ENCODE results near the gene MAPK4.
"Not testable (repeated sequence)": the region's sequence is repeated elsewhere in the genome, so short reads cannot be mapped to it uniquely, and the experiment has no call there.

The MAPK4 gene

GRCh38 chr18:50687491-50687890, 127.6 kb downstream of the MAPK4 start:
- no peak for DNase-seq (ENCODE audit: low read depth)

- no peak for DNase-seq (ENCODE audit: low read depth)
Observed at GRCh38 chr18:50689578-50689977, 129.7 kb downstream of the MAPK4 start.

- no peak for DNase-seq (ENCODE audit: low read depth)
Observed at GRCh38 chr18:50694147-50694546, 134.3 kb downstream of the MAPK4 start.

- DNase-seq (ENCODE audit: low read depth): no peak
Observed at GRCh38 chr18:50695431-50696176, 135.7 kb downstream of the MAPK4 start.

GRCh38 chr18:50696436-50696835, 136.5 kb downstream of the MAPK4 start:
- DNase-seq (ENCODE audit: low read depth): no peak

- no peak for DNase-seq (ENCODE audit: low read depth)
Observed at GRCh38 chr18:50696929-50697328, 137.0 kb downstream of the MAPK4 start.

- DNase-seq (ENCODE audit: low read depth): no peak
Observed at GRCh38 chr18:50697509-50697908, 137.6 kb downstream of the MAPK4 start.

- DNase-seq (ENCODE audit: low read depth): no peak
Observed at GRCh38 chr18:50700245-50701165, 140.6 kb downstream of the MAPK4 start.

- DNase-seq (ENCODE audit: low read depth): no peak
Observed at GRCh38 chr18:50704357-50704940, 144.6 kb downstream of the MAPK4 start.

GRCh38 chr18:50706199-50706598, 146.3 kb downstream of the MAPK4 start:
- DNase-seq (ENCODE audit: low read depth): no peak

GRCh38 chr18:50706651-50707050, 146.8 kb downstream of the MAPK4 start:
- no peak for DNase-seq (ENCODE audit: low read depth)

GRCh38 chr18:50707297-50707696, 147.4 kb downstream of the MAPK4 start:
- DNase-seq (ENCODE audit: low read depth): not testable (repeated sequence)

GRCh38 chr18:50707855-50708469, 148.1 kb downstream of the MAPK4 start:
- no peak for DNase-seq (ENCODE audit: low read depth)

GRCh38 chr18:50709193-50709592, 149.3 kb downstream of the MAPK4 start:
- DNase-seq (ENCODE audit: low read depth): no peak

- no peak for DNase-seq (ENCODE audit: low read depth)
Observed at GRCh38 chr18:50711386-50711785, 151.5 kb downstream of the MAPK4 start.

GRCh38 chr18:50715919-50716318, 156.0 kb downstream of the MAPK4 start:
- DNase-seq (ENCODE audit: low read depth): no peak

- DNase-seq (ENCODE audit: low read depth): no peak
Observed at GRCh38 chr18:50716902-50717301, 157.0 kb downstream of the MAPK4 start.

GRCh38 chr18:50717563-50717962, 157.7 kb downstream of the MAPK4 start:
- no peak for DNase-seq (ENCODE audit: low read depth)

GRCh38 chr18:50719471-50720324, 159.8 kb downstream of the MAPK4 start:
- DNase-seq (ENCODE audit: low read depth): no peak

- DNase-seq (ENCODE audit: low read depth): no peak
Observed at GRCh38 chr18:50720325-50720674, 160.4 kb downstream of the MAPK4 start.

- DNase-seq (ENCODE audit: low read depth): no peak
Observed at GRCh38 chr18:50721006-50721405, 161.1 kb downstream of the MAPK4 start.
